ENCODE results near the gene HOMER1. TPM values are rescaled to one million over a fixed set of nuclear protein-coding genes. Genes with fewer than 3 reads are reported as not detected.
"Not testable (repeated sequence)": the region's sequence is repeated elsewhere in the genome, so short reads cannot be mapped to it uniquely, and the experiment has no call there.

HOMER1 gene
- total RNA-seq, 1 experiment from 2014 or later: 12.8 TPM

DNA sequence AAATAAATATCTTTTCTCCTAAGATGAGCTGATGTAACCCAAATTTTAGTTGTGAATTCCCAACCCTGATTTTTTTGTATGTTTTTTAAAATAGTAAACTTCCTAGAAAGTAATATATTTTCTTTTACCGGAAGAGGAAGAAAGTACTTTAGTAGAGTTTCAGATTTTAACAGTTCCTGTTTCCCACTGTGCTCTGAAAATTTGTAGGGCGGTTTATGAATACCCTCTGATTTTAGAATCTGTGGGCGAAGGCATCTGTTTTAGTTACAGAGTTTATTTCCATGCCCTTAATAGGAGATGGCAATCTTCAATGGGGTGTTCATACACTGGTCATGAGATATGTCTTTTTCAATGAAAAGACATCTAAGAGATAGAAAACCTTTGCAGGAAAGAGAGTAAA, 3.7 kb upstream of the HOMER1 start:
- DNase-seq (ENCODE audit: low spot score): no peak

- DNase-seq (ENCODE audit: low spot score): no peak
Measured at GRCh38 chr5:79516986-79517385, 3.1 kb upstream of the HOMER1 start.

DNA sequence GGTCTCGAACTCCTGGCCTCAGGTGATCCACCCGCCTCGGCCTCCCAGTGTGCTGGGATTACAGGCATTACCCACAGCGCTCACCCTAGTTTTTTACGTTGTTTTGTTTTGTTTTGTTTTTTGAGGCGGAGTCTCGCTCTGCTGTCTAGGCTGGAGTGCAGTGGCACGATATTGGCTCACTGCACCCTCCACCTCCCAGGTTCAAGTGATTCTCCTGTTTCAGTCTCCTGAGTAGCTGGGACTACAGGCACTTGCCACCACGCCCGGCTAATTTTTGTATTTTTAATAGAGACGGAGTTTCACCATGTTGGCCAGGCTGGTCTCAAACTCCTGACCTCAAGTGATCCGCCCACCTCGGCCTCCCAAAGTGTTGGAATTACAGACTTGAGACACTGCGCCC, 2.4 kb upstream of the HOMER1 start:
- not testable (repeated sequence) for DNase-seq (ENCODE audit: low spot score)

GRCh38 chr5:79514391-79515105, 614 bp upstream of the HOMER1 start:
- DNase-seq (ENCODE audit: low spot score): peak; percentile 96

GRCh38 chr5:79513308-79513703, 628 bp downstream of the HOMER1 start:
- DNase-seq (ENCODE audit: low spot score): no peak

GRCh38 chr5:79512471-79513307, 1.2 kb downstream of the HOMER1 start:
- no peak for DNase-seq (ENCODE audit: low spot score)

- no peak for DNase-seq (ENCODE audit: low spot score)
Measured at GRCh38 chr5:79512049-79512448, 1.9 kb downstream of the HOMER1 start.

- DNase-seq (ENCODE audit: low spot score): no peak
Measured at GRCh38 chr5:79510638-79511037, 3.3 kb downstream of the HOMER1 start.

- DNase-seq (ENCODE audit: low spot score): no peak
Measured at GRCh38 chr5:79509244-79509885, 4.6 kb downstream of the HOMER1 start.

GRCh38 chr5:79508794-79509193, 5.1 kb downstream of the HOMER1 start:
- no peak for DNase-seq (ENCODE audit: low spot score)

GRCh38 chr5:79508354-79508753, 5.6 kb downstream of the HOMER1 start:
- no peak for DNase-seq (ENCODE audit: low spot score)

DNA sequence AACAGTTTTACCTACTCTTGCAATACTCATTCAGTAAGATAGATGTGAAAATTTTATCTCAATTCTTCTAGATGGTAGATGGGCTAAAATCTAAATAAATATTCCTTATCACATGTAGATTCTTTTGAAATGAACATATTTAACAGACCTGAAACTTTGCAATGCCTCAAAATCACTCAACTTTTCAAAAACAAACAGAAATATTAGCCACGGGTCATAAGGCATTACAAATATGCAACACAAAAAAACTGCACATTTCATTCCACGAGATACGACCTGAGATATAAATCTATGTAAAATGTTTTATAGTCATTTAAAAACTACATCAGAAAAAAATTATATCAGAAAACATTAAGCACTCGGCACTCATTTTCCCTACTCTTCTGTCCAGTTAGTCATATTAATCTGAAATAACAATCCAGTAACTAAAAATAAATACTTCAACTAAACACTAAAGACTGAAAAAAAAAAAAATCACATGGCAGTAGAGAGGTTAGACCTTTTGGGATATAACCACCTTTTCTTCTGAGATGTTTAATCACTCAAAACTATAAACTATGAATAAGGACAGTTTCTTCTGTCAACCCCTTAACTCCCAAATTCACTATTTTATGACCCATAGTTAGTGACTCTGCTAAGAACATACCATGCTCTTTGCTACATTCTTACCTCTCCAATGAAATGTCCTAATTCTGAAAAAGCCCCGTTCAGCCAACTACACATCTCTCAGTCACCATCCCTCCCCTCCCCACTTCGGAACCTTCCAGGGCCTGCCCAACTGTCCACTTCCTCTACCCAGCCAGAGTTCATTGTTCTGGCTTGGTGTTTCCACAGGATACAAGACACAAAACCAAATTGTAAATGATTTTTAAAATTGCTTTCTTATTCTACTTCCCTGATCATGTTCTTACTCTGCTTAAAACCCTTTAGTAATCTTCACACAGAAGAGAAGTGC, 6.4 kb downstream of the HOMER1 start:
- DNase-seq (ENCODE audit: low spot score): no peak

DNA sequence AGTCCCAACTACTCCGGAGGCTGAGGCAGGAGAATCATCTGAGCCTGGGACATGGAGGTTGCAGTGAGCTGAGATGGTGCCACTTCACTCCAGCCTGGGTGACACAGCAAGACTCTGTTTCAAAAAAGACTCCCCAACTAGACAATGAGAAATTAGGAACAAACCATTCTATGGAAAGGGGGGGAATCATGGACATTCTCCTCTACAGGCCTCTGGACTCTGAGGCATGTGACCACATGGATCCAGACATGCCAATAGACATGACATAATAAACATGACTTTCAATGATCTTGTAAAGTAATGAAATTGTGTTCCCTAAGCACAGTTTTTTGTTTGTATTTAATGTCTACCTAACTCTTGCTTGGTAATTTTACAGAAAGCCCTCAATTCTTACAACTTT, 8.8 kb downstream of the HOMER1 start:
- no peak for DNase-seq (ENCODE audit: low spot score)

DNA sequence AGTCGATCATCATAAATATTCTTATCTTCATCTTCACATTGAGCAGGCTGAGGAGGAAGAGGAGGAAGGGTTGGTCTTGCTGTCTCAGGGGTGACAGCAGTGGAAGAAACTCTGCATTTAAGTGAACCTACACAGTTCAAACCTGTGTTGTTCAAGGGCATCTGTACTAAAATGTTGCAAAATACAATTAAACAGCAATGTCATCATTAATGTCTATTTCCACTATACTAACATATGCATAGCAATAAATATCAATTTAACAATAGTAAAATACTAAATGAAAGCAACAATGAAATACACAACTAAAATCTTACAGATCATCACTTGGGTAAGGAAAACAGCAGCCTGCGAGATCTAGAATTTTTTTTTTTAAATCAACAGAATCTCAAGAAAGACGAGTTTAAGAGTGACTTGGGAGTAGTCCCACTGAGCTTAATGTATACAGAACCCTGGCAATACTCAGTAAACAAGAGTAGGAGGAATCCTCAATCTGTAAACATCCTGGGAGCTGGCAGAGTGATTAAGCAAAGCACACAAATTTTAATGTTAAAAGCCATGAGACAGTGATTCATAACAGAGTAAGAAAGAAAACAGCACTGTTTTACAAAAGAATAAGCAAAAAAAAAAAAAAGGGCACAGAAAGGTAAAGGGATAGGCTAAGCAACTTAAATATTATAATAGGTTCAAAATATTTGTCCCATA, 10.0 kb downstream of the HOMER1 start:
- peak; percentile 61 for DNase-seq (ENCODE audit: low spot score)

- DNase-seq (ENCODE audit: low spot score): no peak
Measured at GRCh38 chr5:79499640-79500273, 14.2 kb downstream of the HOMER1 start.

DNA sequence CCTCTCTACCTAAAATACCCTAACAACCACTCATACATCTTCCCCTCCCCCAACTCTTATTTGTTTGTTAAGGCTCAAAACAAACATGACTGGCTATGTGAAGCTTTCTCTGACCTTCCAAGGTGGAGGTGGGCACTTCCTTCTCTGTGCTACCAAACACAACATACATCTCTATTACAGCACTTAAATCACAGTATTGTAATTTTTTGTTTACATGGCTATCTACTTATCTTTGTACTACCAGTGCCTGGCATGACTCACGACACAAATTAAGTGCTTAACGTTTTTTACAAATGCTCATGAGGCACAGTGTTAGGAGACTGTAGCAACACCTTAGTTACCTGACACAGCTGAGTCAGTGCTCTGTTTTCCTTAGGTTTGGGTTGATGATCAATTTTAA, 18.6 kb downstream of the HOMER1 start:
- peak; percentile 52 for DNase-seq (ENCODE audit: low spot score)

GRCh38 chr5:79493596-79494345, 20.2 kb downstream of the HOMER1 start:
- DNase-seq (ENCODE audit: low spot score): no peak

GRCh38 chr5:79491690-79492317, 22.1 kb downstream of the HOMER1 start:
- DNase-seq (ENCODE audit: low spot score): no peak

DNA sequence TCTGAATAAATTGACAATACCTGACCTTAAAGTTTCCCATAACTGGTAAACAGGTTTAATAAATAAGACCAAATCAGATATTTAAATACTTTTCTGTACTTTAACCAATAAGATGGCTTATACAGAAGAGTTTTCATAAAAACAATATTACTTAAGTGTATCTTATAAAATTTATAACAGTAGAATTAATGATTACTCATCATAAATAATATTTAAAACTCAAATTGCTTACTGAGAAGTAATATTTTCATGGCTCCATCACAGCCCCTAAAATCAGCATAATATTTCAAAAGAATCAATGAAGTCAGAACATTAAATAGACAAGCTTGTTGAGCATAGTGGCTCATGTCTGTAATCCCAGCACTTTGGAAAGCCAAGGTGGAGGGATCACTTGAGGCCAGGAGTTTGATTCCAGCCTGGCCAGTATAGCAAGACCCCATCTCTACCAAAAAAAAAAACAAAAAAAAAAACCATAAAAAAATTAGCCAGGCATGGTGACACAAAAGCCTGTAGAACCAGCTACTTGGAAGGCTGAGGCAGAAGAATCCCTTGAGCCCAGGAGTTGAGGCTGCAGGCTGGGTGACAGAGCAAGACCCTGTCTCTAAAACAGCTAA, 23.5 kb downstream of the HOMER1 start:
- DNase-seq (ENCODE audit: low spot score): no peak

Measured in H4 (cell line).